SKM-1 treated with dmso at 0.1 percent for 144 hours (cell line): ENCODE measurements around the gene BAG3.

Source experiments
- DNase-seq: peaks from one replicate; lab custom pipeline; 2025; ENCODE audit not compliant: unreplicated experiment; lab: John Stamatoyannopoulos, UW

Gene BAG3

DNA sequence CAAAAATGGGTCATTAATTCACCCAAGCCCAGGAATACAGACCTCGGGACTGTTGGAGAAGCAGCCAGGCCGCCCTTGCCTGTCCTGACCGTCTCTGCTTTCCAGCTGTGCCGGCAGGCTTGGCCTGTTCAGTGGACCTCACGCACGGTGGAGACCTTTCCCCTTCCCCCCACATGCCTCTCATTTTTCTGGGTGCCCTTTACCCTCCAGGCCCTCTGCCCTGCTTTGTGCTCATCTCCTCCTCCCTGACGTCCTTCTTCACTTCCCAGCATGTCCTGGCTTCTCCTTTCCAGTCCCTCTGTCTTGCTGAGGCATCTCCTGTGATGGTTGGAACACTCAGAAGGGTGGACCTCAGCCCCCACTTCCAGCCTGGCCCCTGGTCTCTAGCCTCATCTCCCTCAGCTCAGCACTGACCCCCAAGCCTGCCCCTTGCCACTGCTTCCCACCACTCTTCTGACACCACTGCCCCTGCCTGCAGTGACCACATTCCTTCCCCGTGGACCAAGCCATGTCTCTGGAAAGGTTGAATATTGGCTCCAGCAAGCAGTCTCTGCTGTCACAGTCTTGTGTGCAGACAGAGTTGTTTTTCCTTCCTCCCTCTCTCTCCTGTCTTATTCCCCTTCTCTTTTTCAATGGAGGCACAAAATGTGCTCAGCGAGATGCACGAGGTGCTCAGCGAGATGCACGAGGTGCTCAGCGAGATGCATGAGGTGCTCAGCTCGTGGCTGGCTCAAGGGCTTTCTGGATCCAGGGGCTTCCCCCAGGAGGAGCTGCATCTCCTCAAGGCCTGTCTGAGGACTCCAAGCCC lies 14.9 kb downstream of the BAG3 start:
- no peak for DNase-seq

DNA sequence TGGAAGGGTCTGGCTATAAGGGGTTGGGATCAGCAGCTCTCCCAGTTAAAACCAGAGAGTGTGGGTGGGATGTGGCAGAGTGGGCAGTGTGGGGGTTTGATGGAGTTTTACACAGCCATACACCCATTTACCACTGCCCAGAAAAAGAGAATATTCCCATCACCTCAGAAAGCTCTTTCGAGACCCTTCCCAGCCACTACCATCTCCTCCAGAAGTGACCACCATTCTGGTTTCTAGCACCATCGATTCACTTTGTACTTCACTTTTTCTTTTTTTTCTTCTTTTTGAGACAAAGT lies 15.5 kb downstream of the BAG3 start:
- DNase-seq = no peak

DNA sequence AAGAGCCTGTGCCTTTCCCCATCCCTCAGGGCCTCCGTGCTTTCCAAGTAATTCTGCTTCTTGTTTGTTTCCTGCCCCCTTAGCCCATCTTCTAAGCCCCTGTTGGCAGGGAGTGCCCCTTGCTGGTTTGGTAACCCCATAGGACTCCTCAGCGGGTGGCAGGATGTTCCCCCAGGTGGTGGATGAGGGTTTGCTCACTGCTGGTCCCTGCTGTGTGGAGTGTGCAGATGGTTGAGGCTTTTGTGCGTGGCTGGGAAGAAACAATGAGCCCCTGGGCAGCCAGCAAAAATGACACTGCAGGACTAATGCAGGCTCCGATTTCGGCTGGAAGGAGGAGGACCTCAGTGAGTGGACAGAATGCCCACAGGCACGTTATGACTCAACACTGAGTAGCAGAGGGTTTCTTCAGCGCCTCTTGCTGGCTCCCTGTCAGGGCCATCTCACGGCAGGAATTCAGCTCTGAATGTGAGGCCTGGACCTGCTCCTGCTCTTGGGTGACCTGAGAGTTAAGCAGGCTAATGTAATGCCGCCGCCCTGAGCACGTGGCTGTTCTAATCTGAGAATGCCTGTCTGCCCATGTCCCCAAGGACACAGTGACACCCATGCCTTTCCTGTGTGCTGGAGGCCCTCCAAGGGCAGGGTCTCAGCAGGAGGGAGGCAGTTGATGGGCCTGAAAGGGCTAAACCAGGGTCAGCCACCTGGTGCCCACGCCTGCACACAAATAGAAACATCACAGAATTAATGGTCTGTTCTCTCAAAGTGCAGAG lies 16.6 kb downstream of the BAG3 start:
- no peak for DNase-seq

DNA sequence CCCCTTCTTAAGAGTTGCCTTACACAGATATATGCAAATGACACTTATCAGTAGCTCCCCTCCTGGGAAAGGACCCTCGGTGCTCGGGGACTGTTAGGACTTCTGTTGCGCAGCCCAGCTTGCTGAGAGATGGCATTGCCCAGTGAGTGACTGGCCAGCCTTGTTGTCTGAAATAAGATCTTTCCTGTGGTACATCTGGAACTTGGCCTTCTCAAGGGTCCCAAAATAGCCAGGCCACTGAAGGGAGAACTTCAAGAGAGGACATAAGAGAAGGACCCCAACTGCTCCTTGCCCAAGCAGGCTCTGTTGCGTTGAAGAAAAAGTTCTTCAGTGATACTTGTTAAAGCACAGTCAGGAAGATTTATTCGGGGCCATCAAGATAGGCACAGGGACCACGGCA lies 17.3 kb downstream of the BAG3 start:
- no peak for DNase-seq

DNA sequence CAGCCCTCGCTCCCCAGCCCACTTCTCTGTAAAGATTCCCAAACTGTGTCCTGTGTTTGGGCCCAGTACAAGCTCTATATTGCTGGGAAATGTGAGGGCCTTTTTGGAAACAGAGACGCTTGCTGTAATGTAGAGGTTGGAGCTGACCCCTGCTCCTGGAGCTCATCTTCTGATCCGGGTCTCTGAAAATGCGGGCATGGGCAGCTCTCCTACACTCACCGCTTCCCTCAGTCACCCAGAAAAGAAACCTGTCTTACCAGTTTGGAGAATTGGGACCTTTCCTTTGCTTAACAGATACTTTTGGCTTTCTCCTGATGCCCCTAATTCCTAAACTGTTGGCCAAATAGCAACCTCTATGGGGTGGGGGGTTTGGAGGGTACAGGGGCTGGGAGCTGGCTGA lies 18.2 kb downstream of the BAG3 start:
- no peak for DNase-seq

DNA sequence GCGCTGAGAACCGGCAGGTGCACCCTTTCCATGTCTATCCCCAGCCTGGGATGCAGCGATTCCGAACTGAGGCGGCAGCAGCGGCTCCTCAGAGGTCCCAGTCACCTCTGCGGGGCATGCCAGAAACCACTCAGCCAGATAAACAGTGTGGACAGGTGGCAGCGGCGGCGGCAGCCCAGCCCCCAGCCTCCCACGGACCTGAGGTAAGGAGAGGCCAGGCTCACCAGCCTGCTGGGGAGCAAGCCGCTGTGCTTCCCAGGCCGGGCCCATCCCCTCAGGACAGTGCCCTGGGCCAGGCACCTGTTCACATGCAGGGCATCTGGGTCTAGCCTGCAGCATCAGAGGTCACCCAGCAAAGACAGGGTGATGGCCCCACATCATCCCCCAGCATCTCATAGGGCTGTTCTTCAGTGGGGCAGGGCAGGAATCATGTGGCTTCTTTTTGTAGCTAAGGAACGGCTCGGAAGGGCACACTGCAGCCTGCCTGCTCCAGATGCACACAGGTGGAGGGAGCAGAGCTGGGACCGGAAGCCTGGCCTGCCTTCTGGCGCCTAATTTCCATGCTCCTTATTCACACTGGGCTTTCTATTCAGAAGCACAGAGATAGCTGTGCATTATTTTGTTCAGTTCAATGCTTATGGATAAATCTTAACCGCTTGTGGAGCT lies 18.9 kb downstream of the BAG3 start:
- DNase-seq = no peak

DNA sequence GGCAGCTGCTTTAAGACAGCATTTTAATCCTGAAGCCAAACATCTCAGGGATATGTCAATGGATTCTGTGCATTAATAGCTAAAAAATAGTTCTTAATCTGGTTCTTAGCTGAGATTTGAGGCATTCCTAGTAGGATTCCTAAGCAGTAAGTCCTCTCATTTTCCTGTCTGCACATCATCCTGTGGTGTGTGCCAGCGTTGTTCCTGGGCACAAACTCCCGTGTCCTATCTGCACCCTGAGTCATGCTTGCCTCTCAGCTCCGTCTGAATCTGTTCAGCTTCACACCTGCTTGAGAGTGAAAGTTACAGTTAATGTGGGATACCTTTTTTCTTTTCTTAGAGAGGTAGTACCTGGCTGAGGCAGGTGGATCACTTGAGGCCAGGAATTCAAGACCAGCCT lies 19.5 kb downstream of the BAG3 start:
- no peak for DNase-seq

DNA sequence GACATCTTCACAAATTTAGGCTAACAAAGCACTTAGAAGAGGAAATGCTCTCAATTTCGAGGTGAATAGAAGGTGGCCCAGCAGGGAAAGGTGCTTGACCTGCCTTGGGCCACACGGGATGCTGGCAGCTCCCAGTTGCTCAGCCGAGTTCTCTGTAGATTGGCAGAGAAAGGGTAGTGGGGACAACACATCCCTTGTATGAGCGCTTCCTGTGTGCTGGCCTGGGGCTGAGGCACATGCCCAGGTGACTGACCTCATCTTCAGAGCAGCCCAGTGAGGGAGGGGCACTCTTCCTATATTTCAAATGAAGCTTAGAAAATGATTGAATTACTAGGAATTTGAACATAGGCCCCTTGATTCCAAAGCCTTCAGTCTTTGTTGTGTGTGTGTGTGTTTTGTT lies 20.2 kb downstream of the BAG3 start:
- DNase-seq = no peak

DNA sequence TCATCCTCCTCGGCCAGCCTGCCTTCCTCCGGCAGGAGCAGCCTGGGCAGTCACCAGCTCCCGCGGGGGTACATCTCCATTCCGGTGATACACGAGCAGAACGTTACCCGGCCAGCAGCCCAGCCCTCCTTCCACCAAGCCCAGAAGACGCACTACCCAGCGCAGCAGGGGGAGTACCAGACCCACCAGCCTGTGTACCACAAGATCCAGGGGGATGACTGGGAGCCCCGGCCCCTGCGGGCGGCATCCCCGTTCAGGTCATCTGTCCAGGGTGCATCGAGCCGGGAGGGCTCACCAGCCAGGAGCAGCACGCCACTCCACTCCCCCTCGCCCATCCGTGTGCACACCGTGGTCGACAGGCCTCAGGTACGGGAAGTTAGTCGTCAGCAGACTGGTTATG lies 21.1 kb downstream of the BAG3 start:
- DNase-seq = no peak

DNA sequence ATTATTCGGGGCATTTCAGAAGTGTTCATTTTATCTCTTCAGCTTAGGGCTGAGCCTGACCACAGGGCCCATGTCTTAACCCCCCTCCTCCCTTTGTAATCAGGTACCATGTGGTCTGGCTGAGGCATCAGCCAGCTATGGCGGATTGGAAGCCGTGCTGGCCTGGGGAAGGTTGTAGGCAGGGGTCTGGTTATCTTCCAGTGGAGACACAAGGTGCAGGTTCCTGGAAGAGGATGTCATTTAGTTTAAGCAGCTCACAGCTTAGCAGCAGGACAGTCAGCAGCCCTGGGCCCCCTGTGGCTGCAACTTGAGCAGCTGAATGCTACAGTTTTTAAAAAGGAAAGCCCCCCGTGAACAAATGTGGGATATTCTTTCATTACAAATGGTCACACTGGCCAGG lies 22.1 kb downstream of the BAG3 start:
- DNase-seq = no peak

DNA sequence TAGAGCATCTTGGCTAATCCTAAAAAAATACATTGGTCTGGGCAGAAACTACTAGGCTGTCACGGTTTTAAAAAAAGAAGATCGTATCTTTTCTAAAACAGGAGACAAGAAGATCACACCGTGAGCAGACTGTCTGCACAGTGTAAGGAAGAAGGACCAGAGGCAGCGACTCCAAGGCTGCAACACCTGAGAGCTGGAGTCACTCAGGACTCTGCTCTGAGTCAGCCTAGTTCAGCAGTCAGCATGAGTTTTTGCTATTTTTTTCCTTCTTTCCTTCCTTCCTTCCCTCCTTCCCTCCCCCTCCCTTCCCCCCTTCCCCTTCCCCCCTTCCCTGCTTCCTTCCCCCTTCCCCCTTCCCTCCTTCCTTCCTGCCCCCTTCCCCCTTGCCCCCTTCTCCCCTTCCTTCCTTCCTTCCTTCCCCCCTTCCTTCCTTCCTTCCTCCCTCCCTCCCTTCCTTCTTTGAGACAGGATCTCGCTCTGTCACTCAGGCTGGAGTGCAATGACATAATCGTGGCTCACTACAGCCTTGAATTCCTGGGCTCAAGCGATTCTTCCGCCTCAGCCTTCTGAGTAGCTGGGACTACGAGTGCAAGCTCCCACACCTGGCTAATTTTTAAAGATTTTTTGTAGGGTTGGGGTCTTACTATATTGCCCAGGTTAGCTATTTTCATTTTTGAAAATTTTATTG lies 24.4 kb downstream of the BAG3 start:
- no peak for DNase-seq

DNA sequence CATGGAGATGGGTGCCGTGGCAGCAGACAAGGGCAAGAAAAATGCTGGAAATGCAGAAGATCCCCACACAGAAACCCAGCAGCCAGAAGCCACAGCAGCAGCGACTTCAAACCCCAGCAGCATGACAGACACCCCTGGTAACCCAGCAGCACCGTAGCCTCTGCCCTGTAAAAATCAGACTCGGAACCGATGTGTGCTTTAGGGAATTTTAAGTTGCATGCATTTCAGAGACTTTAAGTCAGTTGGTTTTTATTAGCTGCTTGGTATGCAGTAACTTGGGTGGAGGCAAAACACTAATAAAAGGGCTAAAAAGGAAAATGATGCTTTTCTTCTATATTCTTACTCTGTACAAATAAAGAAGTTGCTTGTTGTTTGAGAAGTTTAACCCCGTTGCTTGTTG lies 25.9 kb downstream of the BAG3 start:
- DNase-seq = no peak

DNA sequence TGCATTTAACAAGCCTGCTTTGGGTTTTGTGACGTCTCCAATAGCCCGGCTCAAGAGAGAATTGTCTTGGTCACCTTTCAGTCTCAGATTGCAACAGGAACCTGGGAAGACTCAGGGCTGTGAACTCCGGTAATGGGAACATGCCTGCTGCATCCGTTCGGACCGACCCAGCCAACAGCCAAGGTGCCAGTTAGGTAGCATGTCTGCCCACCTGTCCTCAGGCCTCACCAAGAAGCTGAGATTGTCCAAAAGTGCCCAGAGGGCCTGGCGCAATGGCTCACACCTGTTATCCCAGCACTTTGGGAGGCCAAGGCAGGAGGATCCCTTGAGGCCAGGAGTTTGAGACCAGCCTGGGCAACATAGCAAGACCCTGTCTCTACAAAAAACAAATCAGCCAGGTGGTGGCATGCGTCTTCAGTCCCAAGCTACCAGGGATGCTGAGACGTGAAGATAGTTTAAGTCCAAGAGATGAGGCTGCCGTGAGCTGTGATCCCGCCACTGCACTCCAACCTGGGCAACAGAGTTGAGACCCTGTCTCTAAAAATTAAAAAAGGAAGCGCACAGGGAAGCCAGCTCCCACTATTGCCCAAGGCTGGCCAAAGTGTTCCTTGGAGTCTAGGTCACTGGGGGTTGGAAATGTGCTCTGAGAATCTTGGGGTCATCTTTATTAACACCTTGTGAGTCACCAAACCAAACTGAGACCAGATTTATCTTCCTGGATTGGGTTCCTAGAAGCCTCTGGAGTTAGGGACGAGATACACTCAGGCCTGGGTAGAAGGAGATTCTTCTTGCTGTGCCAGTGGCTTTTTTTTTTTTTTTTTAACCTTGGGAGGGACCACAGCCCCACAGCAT lies 26.9 kb downstream of the BAG3 start:
- DNase-seq = no peak

DNA sequence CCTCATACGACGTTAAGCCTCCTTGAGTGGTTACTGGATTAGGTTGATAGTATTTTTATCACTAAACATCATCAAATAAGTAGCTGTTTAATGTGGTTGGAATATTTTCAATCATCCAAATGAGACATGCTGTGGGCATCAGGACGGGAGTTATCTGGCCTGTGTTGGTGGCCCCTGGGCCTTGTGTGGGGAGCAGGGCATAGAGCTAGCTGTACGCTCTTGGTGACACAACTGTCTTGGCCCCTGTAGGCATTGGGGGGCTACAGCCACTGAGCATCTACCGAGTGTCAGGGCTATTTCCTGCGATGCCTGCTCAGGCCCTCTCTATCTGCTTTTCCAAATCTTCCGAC lies 28.3 kb downstream of the BAG3 start:
- DNase-seq = no peak

DNA sequence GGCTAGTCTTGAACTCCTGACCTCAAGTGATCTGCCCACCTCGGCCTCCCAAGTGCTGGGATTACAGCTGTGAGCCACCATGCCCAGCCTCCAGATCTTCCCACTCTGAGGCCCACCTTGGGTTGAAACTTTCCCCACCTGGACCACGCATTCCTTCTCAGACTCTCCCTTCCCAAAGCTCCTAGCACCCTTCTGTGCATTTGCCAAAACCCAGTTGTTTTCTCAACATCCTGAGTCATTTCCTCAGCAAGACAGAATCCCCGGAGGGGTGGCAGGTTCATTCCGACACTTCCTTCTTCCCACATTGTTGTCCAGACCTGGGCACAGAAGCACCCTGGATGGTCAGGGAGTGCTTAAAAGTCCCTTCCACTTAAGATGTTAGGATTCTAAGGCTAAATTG lies 28.9 kb downstream of the BAG3 start:
- DNase-seq = no peak

DNA sequence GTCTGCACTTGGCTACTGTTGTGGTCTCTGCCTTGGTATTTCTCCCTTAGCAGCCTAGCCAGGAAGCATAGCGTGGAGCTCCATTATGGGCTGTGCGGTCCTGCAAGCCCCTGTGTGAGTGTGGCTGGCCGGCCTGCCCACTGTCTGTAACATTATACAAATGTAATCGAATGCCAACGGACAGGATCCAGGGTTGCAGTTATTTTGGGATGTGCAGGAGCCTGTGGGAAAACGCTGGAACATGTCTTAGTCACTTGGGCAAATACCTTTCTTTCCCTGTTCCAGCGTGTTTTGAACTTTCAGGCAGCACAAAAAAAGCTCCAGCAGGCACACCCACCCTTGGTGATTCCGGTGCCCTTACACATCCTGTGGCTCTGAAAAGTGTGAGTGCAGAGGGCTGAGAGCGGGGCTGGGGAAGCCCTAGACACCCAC lies 29.5 kb downstream of the BAG3 start:
- DNase-seq = no peak

DNA sequence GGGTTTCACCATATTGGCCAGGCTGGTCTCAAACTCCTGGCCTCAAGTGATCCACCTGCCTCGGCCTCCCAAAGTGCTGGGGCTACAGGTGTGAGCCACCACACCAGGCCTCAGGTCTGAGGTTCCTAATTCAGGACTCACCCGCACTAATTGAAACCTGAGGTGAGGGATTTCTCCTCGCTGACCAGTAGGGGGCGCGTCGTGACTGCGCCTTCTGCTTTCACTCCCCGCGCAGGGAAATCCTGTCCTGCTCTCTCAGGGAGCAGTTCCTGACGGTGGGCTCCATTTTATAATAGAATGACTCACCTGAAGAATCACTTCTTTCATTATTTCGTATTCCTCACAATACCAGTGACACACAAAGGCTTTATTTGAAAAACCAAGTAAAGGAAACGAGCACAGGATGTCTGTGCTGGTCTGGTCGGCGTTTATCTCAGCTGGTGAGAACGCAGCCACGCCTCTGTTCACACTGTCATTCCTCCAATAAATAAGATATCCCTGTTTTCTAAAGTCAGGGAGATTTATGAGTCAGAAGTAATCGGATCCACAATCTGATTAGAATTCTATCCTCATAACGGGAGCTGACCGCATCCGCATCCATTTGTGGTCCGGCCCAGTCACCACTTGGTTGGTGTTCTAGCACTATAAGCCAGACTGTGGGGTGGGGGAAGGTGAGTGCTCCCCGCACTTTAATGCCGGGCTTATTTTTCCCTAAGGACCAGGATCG lies 35.4 kb downstream of the BAG3 start:
- DNase-seq = peak; percentile 61

DNA sequence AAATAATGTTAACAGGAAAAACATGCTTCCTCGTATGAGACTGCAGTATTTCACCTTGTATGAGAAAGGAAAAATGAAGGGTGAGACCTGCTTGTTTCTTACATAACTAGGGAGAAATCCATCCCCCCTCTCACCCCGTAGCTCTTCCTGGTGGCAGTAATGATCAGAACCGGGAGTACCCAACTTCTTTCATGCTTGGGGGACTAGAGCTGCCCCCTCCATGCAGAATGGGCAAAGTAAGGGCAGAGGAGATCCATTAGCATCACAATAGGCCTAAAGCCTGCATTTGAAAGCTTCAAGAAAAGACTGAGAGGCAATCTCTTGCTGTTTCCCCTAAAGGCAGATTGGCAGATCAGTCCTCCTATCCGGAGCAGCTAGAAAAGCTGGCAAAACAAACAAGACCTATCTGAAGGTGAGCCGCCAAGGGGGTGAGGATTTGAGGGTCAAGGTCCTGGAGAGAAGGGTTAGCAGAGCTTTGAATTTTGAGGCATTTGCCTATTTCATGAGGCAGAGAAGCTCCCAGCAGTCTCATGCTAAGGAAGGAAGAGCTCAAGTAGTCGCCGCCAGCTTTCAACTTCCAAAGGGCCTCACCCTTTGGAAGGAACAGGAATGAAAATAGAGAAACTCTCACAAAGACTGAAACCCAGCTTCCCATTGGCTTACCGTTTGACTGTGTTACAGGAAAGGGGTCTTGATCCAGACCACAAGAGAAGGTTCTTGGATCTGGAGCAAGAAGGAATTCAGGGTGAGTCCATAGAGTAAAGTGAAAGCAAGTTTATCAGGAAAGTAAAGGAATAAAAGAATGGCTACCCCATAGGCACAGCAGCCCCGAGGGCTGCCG lies 36.2 kb downstream of the BAG3 start:
- DNase-seq = no peak

DNA sequence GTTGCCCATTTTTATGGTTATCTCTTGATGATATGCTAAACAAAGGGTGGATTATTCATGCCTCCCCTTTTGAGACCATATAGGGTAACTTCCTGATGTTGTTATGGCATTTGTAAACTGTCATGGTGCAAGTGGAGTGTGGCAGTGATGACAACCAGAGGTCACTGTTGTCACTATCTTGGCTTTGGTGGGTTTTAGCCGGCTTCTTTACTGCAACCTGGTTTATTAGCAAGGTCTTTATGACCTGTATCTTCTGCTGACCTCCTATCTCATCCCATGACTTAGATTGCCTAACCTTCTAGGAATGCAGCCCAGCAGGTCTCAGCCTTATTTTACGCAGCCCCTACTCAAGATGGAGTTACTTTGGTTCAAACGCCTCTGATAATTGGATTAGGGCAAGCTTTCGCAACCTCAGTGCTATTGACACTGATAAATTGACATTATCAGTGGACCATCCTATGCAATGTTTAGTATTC lies 36.9 kb downstream of the BAG3 start:
- DNase-seq = no peak
